Choroid plexus epithelial cell (primary cell): ENCODE data around the gene SMURF2.
"Not testable (repeated sequence)": the region's sequence is repeated elsewhere in the genome, so short reads cannot be mapped to it uniquely, and the experiment has no call there.

Experiments used
- DNase-seq: peaks from one replicate; pipeline ENCODE4 v3.0.0-alpha.2; 2010; ENCODE audit warnings: low read depth
- H3K4me3 ChIP-seq: 2 replicates; pipeline ENCODE4 v1.5.1; 2011; ENCODE audit warnings: low read depth, mild to moderate bottlenecking, control low read depth, low read length, moderate library complexity
- TF ChIP-seq, protein P1 (sequence below): conservative IDR thresholded peaks from 2 replicates; pipeline ENCODE4 v1.5.1; 2011; ENCODE audit warnings: low read depth, mild to moderate bottlenecking, control low read depth, inconsistent platforms, low read length, moderate library complexity

The SMURF2 gene

DNA sequence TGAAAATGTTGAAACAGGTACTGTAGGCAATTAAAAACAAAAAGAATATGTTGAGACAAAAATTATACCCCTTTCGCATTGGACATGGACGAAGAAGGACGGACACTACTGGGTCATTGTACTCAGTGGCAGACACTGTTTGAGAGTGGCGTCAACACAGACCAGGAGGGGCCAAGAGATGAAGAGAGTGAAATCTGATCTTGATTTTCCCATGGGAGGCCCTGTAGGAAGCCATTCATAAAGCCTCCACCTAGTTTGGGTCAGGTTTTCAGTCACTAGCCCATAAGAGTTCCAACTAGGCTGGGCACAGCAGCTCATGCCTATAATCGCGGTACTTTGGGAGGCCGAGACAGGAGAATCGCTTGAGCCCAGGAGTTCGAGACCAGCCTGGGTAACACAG is 23.6 kb upstream of the SMURF2 start:
- TF ChIP-seq, protein P1, sequence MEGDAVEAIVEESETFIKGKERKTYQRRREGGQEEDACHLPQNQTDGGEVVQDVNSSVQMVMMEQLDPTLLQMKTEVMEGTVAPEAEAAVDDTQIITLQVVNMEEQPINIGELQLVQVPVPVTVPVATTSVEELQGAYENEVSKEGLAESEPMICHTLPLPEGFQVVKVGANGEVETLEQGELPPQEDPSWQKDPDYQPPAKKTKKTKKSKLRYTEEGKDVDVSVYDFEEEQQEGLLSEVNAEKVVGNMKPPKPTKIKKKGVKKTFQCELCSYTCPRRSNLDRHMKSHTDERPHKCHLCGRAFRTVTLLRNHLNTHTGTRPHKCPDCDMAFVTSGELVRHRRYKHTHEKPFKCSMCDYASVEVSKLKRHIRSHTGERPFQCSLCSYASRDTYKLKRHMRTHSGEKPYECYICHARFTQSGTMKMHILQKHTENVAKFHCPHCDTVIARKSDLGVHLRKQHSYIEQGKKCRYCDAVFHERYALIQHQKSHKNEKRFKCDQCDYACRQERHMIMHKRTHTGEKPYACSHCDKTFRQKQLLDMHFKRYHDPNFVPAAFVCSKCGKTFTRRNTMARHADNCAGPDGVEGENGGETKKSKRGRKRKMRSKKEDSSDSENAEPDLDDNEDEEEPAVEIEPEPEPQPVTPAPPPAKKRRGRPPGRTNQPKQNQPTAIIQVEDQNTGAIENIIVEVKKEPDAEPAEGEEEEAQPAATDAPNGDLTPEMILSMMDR, result no peak
- H3K4me3 ChIP-seq, result no peak overlapping the region
- no peak for DNase-seq

DNA sequence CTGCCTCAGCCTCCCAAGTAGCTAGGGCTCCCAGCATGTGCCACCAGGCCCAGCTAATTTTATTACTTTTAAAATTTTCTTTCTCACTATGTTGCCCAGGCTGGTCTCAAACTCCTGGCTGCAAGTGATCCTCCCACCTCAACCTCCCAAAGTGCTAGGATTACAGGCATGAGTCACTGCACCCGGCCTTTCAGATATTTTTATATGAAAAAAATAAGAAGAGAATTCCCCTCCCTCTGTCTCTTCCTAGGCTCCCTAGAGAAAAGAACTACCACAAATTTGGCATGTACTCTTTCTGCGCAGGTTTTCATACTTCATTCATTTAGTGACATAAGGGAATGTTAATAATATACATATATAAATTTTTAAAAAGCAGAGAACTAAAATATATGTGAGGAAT is 21.7 kb upstream of the SMURF2 start:
- TF ChIP-seq, protein P1, result no peak
- H3K4me3 ChIP-seq, result no peak overlapping the region
- DNase-seq, result peak; percentile 33

DNA sequence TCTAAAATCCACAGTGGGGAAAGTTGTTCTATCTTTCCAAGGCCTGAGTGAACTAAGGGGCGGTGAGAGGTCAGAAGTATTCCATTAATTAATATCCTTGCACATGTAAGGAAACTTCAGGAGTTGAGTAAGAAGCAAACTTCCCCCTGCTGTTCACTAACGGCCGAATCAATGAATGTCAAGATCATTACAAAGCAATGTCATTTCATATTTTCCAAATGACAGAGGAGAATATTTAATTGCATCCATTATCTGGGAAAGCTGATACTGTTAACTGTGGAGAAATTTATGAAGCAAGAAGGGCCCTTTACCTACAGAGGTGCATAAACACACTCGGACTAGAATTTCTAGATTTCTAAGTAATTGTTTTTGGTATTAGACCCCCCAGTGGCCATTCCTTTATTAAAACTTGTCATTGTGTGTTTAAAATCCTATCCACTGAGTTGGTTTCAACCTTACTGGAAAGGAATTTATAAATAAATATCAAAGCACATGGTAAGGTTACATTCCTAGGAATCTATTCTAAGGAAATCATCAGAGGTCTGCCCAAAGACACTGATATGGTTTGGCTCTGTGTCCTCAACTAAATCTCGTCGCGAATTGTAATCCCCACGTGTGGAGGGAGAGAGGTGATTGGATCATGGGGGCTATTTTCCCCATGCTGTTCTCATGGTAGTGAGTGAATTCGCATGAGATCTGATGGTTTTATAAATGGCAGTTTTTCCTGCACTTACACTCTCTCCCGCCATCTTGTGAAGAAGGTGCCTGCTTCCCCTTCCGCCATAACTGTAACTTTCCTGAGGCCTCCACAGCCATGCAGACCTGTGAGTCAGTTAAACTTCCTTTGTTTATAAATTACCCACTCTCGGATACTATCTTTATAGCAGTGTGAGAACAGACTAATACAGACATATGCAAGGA is 20.4 kb upstream of the SMURF2 start:
- peak; percentile 68 for DNase-seq
- no peak overlapping the region for H3K4me3 ChIP-seq
- TF ChIP-seq, protein P1, result no peak

DNA sequence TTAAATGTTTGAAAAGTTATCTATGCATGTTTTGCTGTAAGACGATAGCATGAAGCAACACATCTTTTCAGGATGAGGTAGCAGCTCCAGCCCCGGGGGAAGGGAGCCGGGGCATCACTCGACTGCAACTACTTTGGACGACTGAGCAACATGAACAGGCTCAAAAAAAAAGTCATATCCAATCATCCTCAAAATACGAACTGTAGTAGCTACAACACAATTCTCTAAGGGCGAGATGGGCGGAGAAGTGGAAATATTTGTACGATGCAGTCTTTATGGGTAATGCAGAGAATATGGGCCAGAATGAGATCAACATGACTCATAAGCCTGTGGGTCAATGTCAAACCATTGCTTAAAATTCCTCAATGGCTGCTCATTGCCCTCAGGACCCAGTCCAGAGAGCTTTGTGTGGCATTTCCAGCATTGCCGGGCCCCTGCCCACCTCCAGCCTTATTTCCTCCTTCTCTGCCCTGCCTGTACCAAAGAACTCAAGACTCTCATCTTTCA is 17.7 kb upstream of the SMURF2 start:
- TF ChIP-seq, protein P1, result no peak
- H3K4me3 ChIP-seq, result peak overlapping the region; percentile 4
- DNase-seq, result peak; percentile 93

DNA sequence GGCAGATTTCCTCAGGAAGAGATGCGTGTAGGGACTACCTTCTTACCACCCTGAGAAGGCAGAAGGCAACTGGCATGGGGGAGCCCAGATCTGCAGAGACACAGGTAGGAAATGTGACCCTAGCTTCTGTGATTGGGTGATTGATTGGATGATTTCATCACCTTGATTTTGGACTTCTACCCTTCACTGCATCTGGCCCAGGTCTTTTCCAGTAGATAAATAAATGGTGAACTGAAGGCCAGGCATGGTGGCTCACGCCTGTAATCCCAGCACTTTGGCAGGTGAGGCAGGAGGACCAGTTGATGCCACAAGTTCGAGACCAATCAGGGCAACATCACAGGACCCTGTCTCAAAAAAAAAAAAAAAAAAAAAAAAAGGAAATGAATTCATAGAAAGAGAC is 14.7 kb upstream of the SMURF2 start:
- TF ChIP-seq, protein P1, result no peak
- no peak overlapping the region for H3K4me3 ChIP-seq
- no peak for DNase-seq

DNA sequence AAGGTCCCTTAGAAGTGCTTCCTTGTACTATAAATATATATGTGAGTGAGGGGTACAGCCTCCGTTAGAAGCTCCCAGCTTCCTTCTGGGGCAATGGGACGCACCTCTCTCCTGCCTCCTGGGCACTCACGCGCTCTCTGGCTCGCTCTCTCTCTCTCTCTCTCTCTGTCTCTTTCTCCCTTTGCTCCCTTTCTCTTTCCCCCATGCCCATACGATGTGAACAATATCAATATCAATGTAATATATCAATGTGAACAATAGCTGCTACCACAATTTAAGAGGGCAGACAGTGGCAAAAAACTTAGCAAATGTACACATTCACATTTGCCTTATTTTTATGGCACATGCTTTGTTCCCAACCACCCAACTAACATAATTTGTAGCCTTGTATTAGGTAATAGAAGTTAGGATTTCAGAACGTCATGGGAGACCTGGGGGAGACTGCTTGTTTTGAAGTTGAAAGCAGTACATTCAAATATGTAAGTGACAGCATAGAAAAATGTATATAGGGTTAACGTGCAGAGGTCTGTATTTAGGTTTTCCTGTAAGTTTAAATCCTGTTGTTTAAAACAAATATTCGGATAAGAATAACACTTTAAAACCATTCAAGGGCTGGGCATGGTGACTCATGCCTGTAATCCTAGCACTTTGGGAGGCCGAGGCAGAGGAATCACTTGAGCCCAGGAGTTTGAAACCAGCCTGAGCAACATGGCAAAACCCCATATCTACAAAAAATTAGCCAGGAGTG is 8.9 kb upstream of the SMURF2 start:
- DNase-seq, H3K4me3 ChIP-seq: not testable (repeated sequence)

DNA sequence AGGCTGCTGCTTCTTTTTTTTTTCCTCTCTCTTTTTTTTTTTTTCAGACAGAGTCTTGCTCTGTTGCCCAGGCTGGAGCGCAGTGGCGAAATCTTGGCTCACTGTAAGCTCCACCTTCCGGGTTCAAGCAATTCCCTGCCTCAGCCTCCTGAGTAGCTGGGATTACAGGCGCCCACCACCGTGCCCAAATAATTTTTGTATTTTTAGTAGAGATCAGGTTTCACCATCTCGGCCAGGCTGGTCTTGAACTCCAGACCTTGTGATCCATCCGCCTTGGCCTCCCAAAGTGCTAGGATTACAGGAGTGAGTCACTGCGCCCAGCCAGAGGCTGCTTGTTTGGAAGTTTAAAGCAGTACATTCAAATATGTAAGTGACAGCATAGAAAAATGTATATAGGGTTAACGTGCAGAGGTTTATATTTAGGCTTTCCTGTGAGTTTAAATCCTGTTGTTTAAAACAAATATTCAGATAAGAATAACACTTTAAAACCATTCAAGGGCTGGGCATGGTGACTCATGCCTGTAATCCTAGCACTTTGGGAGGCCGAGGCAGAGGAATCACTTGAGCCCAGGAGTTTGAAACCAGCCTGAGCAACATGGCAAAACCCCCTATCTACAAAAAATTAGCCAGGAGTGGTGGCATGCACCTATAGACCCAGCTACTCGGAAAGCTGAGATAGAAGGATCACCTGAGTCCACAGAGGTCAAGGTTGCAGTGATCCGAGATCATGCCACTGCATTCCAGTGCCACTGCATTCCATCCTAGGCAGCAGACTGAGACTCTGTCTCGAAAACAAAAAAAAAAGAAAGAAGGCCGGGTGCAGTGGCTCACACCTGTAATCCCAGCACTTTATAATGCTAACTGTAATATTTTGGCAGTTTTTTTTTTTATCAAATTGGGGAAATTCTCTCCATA is 6.0 kb upstream of the SMURF2 start:
- DNase-seq, result peak; percentile 71
- H3K4me3 ChIP-seq, result not testable (repeated sequence)

DNA sequence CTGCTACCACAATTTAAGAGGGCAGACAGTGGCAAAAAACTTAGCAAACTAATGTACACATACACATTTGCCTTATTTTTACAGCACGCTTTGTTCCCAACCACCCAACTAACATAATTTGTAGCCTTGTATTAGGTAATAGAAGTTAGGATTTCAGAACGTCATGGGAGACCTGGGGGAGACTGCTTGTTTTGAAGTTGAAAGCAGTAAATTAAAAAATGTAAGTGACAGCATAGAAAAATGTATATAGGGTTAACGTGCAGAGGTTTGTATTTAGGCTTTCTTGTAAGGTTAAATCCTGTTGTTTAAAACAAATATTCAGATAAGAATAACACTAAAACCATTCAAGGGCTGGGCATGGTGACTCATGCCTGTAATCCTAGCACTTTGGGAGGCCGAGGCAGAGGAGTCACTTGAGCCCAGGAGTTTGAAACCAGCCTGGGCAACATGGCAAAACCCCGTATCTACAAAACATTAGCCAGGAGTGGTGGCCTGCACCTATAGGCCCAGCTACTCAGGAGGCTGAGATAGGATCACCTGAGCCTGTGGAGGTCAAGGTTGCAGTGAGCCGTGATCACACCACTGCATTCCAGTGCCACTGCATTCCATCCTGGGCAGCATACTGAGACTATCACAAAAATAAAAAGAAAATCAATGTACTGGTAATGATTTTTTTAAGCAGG is 2.3 kb upstream of the SMURF2 start:
- H3K4me3 ChIP-seq, result not testable (repeated sequence)
- DNase-seq, result peak; percentile 26

DNA sequence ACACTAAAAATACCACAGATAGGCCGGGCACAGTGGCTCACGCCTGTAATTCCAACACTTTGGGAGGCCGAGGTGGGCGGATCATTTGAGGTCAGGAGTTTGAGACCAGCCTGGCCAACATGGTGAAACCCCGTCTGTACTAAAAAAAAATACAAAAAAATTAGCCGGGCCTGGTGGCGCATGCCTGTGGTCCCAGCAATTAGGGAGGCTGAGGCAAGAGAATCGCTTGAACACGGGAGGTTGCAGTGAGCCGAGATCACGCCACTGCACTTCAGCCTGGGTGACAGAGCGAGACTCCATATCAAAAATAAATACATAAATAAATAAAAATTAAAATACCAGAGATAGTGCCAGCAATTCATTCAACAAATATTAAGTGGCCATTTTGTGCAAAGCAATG is 1.7 kb upstream of the SMURF2 start:
- not testable (repeated sequence) for DNase-seq, H3K4me3 ChIP-seq
